ENCODE measurements around the gene PDAP1.
"Not testable (repeated sequence)": the region's sequence is repeated elsewhere in the genome, so short reads cannot be mapped to it uniquely, and the experiment has no call there.

Gene PDAP1

GRCh38 chr7:99352247-99352646 is 56.1 kb downstream of the PDAP1 start:
- peaks cover 39% of the 10 kb centered on the region for H3K36me3 Mint-ChIP-seq (ENCODE audit: low read depth)
- DNase-seq (ENCODE audit: low spot score): no peak
- H3K4me3 Mint-ChIP-seq: no peak overlapping the region
- H3K27me3 Mint-ChIP-seq (ENCODE audit: low read depth): no peaks in the 10 kb centered on the region
- H3K27ac Mint-ChIP-seq: no peak overlapping the region
- no peaks in the 10 kb centered on the region for H3K4me1 Mint-ChIP-seq (ENCODE audit: low read depth)
- H3K9me3 Mint-ChIP-seq: no peaks in the 10 kb centered on the region

GRCh38 chr7:99350641-99351040 is 57.8 kb downstream of the PDAP1 start:
- H3K27ac Mint-ChIP-seq; H3K27me3 Mint-ChIP-seq (ENCODE audit: low read depth); H3K4me3 Mint-ChIP-seq; H3K4me1 Mint-ChIP-seq (ENCODE audit: low read depth); H3K9me3 Mint-ChIP-seq; DNase-seq (ENCODE audit: low spot score): not testable (repeated sequence)
- peaks cover 35% of the 10 kb centered on the region for H3K36me3 Mint-ChIP-seq (ENCODE audit: low read depth)
